GM18858 (cell line): ENCODE measurements around the gene PLCG2.
"Not testable (repeated sequence)": the region's sequence is repeated elsewhere in the genome, so short reads cannot be mapped to it uniquely, and the experiment has no call there.

Source experiments
- ATAC-seq: cut with Tn5 transposase; IDR thresholded peaks from one replicate; pipeline ENCODE4 v1.9.1; 2021; ENCODE audit not compliant: unreplicated experiment

The PLCG2 gene

GRCh38 chr16:81987706-81988105 lies 208.6 kb downstream of the PLCG2 start:
- no peak for ATAC-seq

- no peak for ATAC-seq
Observed at GRCh38 chr16:81992859-81993258, 213.8 kb downstream of the PLCG2 start.

GRCh38 chr16:81994485-81994884 lies 215.4 kb downstream of the PLCG2 start:
- no peak for ATAC-seq

- no peak for ATAC-seq
Observed at GRCh38 chr16:81995651-81996050, 216.6 kb downstream of the PLCG2 start.

- ATAC-seq: no peak
Observed at GRCh38 chr16:81996664-81997509, 217.8 kb downstream of the PLCG2 start.

GRCh38 chr16:81997738-81998137 lies 218.6 kb downstream of the PLCG2 start:
- ATAC-seq: no peak

- ATAC-seq: no peak
Observed at GRCh38 chr16:82002831-82003230, 223.7 kb downstream of the PLCG2 start.

GRCh38 chr16:82004601-82005000 lies 225.5 kb downstream of the PLCG2 start:
- no peak for ATAC-seq

GRCh38 chr16:82005027-82005830 lies 226.1 kb downstream of the PLCG2 start:
- no peak for ATAC-seq

- no peak for ATAC-seq
Observed at GRCh38 chr16:82006036-82006435, 226.9 kb downstream of the PLCG2 start.

- no peak for ATAC-seq
Observed at GRCh38 chr16:82007189-82007588, 228.1 kb downstream of the PLCG2 start.

- ATAC-seq: no peak
Observed at GRCh38 chr16:82008957-82009592, 230.0 kb downstream of the PLCG2 start.

GRCh38 chr16:82009789-82010188 lies 230.7 kb downstream of the PLCG2 start:
- not testable (repeated sequence) for ATAC-seq

GRCh38 chr16:82010649-82011048 lies 231.6 kb downstream of the PLCG2 start:
- ATAC-seq: no peak

- peak; percentile 69 for ATAC-seq
Observed at GRCh38 chr16:82011199-82011641, 232.1 kb downstream of the PLCG2 start, which contains the start of gene SDR42E1. TSS of gene SDR42E1 (minus strand) at chr16:82011470. CDS start at chr16:82000858, 10,612 bp downstream.
